Kidney epithelial cell (primary cell): ENCODE results near the gene MRPL33. TPM values are rescaled to one million over a fixed set of nuclear protein-coding genes. Genes with fewer than 3 reads are reported as not detected.
"Not testable (repeated sequence)": the region's sequence is repeated elsewhere in the genome, so short reads cannot be mapped to it uniquely, and the experiment has no call there.

Experiments used
- DNase-seq: peaks from one replicate; pipeline ENCODE4 v3.0.0-alpha.2; 2010; ENCODE audit warnings: low read depth
- H3K27me3 ChIP-seq: 2 replicates; pipeline ENCODE4 v1.6.0; 2011; ENCODE audit warnings: low read length; ENCODE audit not compliant: control insufficient read depth, insufficient read depth
- H3K36me3 ChIP-seq: 2 replicates; pipeline ENCODE4 v1.5.1; 2011; ENCODE audit warnings: low read length; ENCODE audit not compliant: control insufficient read depth, insufficient read depth
- H3K4me3 ChIP-seq: 2 replicates; pipeline ENCODE4 v1.5.1; 2011; ENCODE audit warnings: low read depth, mild to moderate bottlenecking, control low read depth, low read length
- total RNA-seq: library from RNA; depleted of rRNA; stranded (reverse); fragments of >200 nt; gene quantifications from 2 replicates; pipeline ENCODE4 v1.2.3, GENCODE V29; 2015
- TF ChIP-seq, protein P1 (sequence below): IDR thresholded peaks from 2 replicates; pipeline ENCODE4 v1.5.1; 2011; ENCODE audit warnings: mild to moderate bottlenecking, moderate library complexity, low read length, control low read depth, inconsistent platforms; ENCODE audit not compliant: insufficient read depth, poor library complexity, severe bottlenecking

MRPL33 gene
- total RNA-seq, 1 donor from 2014 or later = 121 TPM

GRCh38 chr2:27738349-27739057 lies 33.0 kb upstream of the MRPL33 start:
- no peak for DNase-seq

GRCh38 chr2:27739058-27739373 lies 32.5 kb upstream of the MRPL33 start:
- H3K4me3 ChIP-seq = no peak overlapping the region
- no peaks in the 10 kb centered on the region for H3K36me3 ChIP-seq
- DNase-seq = no peak
- H3K27me3 ChIP-seq = no peaks in the 10 kb centered on the region
- TF ChIP-seq, protein P1, sequence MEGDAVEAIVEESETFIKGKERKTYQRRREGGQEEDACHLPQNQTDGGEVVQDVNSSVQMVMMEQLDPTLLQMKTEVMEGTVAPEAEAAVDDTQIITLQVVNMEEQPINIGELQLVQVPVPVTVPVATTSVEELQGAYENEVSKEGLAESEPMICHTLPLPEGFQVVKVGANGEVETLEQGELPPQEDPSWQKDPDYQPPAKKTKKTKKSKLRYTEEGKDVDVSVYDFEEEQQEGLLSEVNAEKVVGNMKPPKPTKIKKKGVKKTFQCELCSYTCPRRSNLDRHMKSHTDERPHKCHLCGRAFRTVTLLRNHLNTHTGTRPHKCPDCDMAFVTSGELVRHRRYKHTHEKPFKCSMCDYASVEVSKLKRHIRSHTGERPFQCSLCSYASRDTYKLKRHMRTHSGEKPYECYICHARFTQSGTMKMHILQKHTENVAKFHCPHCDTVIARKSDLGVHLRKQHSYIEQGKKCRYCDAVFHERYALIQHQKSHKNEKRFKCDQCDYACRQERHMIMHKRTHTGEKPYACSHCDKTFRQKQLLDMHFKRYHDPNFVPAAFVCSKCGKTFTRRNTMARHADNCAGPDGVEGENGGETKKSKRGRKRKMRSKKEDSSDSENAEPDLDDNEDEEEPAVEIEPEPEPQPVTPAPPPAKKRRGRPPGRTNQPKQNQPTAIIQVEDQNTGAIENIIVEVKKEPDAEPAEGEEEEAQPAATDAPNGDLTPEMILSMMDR = no peak

More at GRCh38 chr2:27738349-27739057, 33.0 kb upstream of the MRPL33 start:
- TF ChIP-seq, protein P1 = no peak
- Histone ChIP-seq H3K36me3 (no peaks in the 10 kb centered on the region), H3K27me3 (no peaks in the 10 kb centered on the region), H3K4me3 (no peak overlapping the region)

- TF ChIP-seq, protein P1 = no peak
- no peak for DNase-seq
- no peaks in the 10 kb centered on the region for H3K27me3 ChIP-seq
- H3K4me3 ChIP-seq = no peak overlapping the region
- H3K36me3 ChIP-seq = no peaks in the 10 kb centered on the region
These were observed 29.8 kb upstream of the MRPL33 start for GRCh38 chr2:27741673-27742072.

GRCh38 chr2:27742571-27742970 lies 28.9 kb upstream of the MRPL33 start:
- TF ChIP-seq, protein P1 = no peak
- H3K4me3 ChIP-seq = no peak overlapping the region
- H3K27me3 ChIP-seq = no peaks in the 10 kb centered on the region
- no peaks in the 10 kb centered on the region for H3K36me3 ChIP-seq
- no peak for DNase-seq

- DNase-seq, H3K4me3 ChIP-seq, H3K36me3 ChIP-seq, H3K27me3 ChIP-seq: not testable (repeated sequence)
These were observed 26.0 kb upstream of the MRPL33 start for GRCh38 chr2:27745494-27745893.

DNA sequence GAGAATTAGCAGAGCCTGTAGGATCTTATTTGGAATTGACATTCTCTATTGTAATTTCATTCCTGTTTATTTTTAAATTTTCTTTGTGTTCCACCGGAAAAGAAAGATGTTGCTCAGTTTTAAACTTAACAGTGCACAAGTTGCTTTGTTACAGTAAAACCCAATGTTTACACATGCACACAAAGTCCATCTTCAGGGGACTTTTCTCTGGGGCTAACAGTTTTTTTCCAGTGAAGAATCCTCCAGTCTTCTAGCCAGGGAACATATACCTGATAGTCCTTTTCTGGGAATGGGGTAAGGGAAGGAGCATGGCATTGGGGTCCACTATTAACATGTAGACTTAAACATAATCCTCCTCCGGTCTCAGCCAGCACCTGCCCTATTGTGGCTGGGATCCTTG lies 25.2 kb upstream of the MRPL33 start:
- no peak overlapping the region for H3K4me3 ChIP-seq
- TF ChIP-seq, protein P1 = no peak
- H3K27me3 ChIP-seq = no peaks in the 10 kb centered on the region
- H3K36me3 ChIP-seq = no peaks in the 10 kb centered on the region
- no peak for DNase-seq
